PFSK-1 (cell line): Measurements from ENCODE around the gene PRXL2B.

Experiments used
- POLR2AphosphoS5 ChIP-seq: IDR thresholded peaks from 2 replicates; pipeline ENCODE4 v1.6.1; 2012; ENCODE audit warnings: low read depth, mild to moderate bottlenecking, control low read depth, low read length, moderate library complexity
- TAF1 ChIP-seq: IDR thresholded peaks from 2 replicates; pipeline ENCODE4 v1.6.1; 2012; ENCODE audit warnings: low read length, control low read depth, borderline replicate concordance; ENCODE audit not compliant: insufficient read depth

DNA sequence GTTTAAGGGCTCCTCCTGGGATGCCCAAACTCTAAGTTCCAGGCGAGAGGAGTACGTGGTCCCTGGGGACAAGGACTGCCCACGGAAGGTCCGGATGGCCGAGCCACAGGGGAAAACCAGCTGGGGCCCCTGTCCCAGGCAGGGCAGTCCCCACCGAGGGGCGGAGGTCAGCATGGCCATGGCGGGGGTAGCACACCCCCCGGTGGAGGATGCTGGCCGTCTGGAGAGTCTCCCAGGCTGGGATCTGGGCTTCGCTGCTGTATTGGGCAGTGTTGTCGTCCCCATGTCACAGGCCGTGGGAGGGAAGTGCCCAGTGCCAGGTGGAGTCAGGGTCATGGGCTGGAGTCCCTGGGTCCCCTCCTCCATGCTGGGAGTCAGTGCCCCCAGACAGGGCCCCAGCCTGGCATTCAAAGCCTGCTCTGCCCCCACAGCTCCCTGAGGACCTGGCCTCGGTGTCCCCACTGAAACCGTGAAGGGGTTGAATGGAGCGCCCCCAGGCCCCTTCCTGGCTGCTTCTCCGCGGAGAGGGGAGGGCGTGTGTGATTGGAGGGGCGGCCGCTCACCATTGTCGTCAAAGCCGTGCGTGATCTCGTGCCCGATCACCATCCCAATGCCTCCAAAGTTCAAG lies 6.8 kb downstream of the PRXL2B start:
- no peak for TF ChIP-seq POLR2AphosphoS5
- no peak for TF ChIP-seq TAF1
